ENCODE results near the gene USP4. TPM values are rescaled to one million over a fixed set of nuclear protein-coding genes. Genes with fewer than 3 reads are reported as not detected.

Gene USP4
- total RNA-seq, 2 experiments from 2014 or later = 79.9 to 84.5 TPM

DNA sequence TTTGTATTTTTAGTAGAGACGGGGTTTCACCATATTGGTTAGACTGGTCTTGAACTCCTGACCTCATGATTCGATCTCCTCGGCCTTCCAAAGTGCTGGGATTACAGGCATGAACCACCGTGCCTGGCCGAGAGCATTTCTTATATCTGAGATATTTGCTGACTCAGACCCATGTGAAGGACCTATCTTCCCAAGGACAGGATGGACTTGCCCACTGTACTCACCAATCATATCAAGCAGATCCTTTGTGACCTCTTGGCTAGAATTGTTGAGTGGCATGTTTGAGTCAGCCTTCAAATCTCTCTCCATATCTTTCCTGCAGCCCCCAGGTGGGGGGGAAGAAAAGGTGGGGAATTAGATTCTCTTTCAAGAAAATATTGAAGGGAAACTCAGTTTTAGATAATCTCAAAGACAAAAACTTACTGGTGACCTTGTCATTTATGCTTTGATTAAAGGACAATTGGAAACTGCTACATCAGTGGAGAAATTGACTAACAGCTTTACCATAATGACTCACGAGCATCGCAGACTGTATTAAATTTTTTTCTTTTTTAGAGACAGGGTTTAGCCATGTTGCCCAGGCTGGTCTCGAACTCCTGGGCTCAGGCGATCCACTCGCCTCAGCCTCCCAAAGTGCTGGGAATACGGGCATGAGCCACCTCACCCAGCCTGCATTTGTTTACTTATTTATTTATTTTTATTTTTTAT, 65.9 kb downstream of the USP4 start:
- Mint-ChIP-seq H3K9me3 (ENCODE audit: low read depth) (no peaks in the 10 kb centered on the region), H3K4me1 (peaks cover 20% of the 10 kb centered on the region), H3K36me3 (peaks cover 26% of the 10 kb centered on the region), H3K27ac (no peak overlapping the region), H3K27me3 (no peaks in the 10 kb centered on the region), H3K4me3 (no peak overlapping the region)
- DNase-seq (no peak), ATAC-seq (no peak)
- CTCF ChIA-PET = interaction anchor here (1.7 kb wide), 1 partner anchor 103 kb away, joined by 5 read pairs; the partner anchor contains the start of gene KLHDC8B

GRCh38 chr3:49271047-49271446, 68.8 kb downstream of the USP4 start:
- CTCF ChIA-PET = no interaction called here
- H3K27me3 Mint-ChIP-seq = no peaks in the 10 kb centered on the region
- H3K9me3 Mint-ChIP-seq (ENCODE audit: low read depth) = no peaks in the 10 kb centered on the region
- ATAC-seq (no peak), DNase-seq (no peak)
- no peak overlapping the region for H3K4me3 Mint-ChIP-seq
- no peak overlapping the region for H3K27ac Mint-ChIP-seq
- peaks cover 15% of the 10 kb centered on the region for H3K36me3 Mint-ChIP-seq
- peaks cover 5% of the 10 kb centered on the region for H3K4me1 Mint-ChIP-seq

GRCh38 chr3:49270156-49270500, 69.7 kb downstream of the USP4 start:
- ATAC-seq = no peak
- H3K36me3 Mint-ChIP-seq = peaks cover 12% of the 10 kb centered on the region
- no peak overlapping the region for H3K4me3 Mint-ChIP-seq
- H3K4me1 Mint-ChIP-seq = no peaks in the 10 kb centered on the region
- no peaks in the 10 kb centered on the region for H3K9me3 Mint-ChIP-seq (ENCODE audit: low read depth)
- no peak overlapping the region for H3K27ac Mint-ChIP-seq
- CTCF ChIA-PET = no interaction called here
- no peak for DNase-seq
- no peaks in the 10 kb centered on the region for H3K27me3 Mint-ChIP-seq

GRCh38 chr3:49269443-49270155, 70.3 kb downstream of the USP4 start:
- CTCF ChIA-PET = no interaction called here
- no peak overlapping the region for H3K27ac Mint-ChIP-seq
- no peak overlapping the region for H3K4me3 Mint-ChIP-seq
- no peaks in the 10 kb centered on the region for H3K9me3 Mint-ChIP-seq (ENCODE audit: low read depth)
- H3K36me3 Mint-ChIP-seq = peaks cover 12% of the 10 kb centered on the region
- ATAC-seq (no peak), DNase-seq (no peak)
- no peaks in the 10 kb centered on the region for H3K27me3 Mint-ChIP-seq
- no peaks in the 10 kb centered on the region for H3K4me1 Mint-ChIP-seq

GRCh38 chr3:49266410-49267095, 73.3 kb downstream of the USP4 start:
- DNase-seq (no peak), ATAC-seq (no peak)
- H3K4me3 Mint-ChIP-seq = no peak overlapping the region
- peaks cover 8% of the 10 kb centered on the region for H3K36me3 Mint-ChIP-seq
- H3K9me3 Mint-ChIP-seq (ENCODE audit: low read depth) = no peaks in the 10 kb centered on the region
- H3K4me1 Mint-ChIP-seq = no peaks in the 10 kb centered on the region
- CTCF ChIA-PET = interaction anchor here (0.6 kb wide), 1 partner anchor 494 kb away, joined by 4 read pairs; no protein-coding TSS in a partner anchor
- no peaks in the 10 kb centered on the region for H3K27me3 Mint-ChIP-seq
- no peak overlapping the region for H3K27ac Mint-ChIP-seq

DNA sequence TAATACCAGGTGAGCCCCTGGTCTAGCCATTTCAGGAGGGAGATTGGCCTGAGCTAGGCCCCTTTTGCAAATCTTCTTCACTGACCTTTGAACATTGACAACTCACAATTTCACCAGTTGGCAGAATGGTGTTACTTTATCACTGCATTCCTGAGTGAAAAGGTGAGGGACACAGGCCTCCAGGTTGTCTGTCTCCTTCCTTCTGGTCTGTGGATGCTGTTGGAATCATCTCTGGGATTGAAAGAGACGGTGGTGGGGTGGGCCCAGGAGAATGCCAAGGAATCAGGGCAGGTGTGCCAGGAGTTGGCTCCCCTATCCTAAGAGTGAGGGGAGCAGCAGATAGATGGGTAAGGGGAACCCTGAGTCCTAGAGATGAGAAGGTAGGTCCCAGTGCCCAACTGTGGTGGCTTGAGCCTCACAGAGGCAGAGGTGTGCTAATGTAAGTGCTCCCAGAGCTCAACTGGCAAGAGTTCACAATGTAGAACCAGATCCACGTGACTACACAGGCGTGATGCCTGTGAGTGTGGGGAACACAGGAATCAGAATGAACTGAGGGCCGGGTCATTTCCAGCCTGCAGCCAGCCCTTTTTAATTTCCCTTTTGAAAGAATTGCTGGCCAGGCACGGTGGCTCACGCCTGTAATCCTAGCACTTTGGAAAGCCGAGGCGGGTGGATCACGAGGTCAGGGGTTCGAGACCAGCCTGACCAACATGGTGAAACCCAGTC, 74.0 kb downstream of the USP4 start:
- H3K36me3 Mint-ChIP-seq = peaks cover 7% of the 10 kb centered on the region
- H3K4me1 Mint-ChIP-seq = no peaks in the 10 kb centered on the region
- H3K27ac Mint-ChIP-seq = no peak overlapping the region
- no peaks in the 10 kb centered on the region for H3K27me3 Mint-ChIP-seq
- CTCF ChIA-PET = no interaction called here
- H3K9me3 Mint-ChIP-seq (ENCODE audit: low read depth) = no peaks in the 10 kb centered on the region
- ATAC-seq = no peak
- DNase-seq = no peak
- H3K4me3 Mint-ChIP-seq = no peak overlapping the region

GRCh38 chr3:49263159-49263889, 76.5 kb downstream of the USP4 start:
- CTCF ChIA-PET = no interaction called here
- no peaks in the 10 kb centered on the region for H3K4me1 Mint-ChIP-seq
- no peaks in the 10 kb centered on the region for H3K36me3 Mint-ChIP-seq
- no peak overlapping the region for H3K4me3 Mint-ChIP-seq
- DNase-seq (no peak), ATAC-seq (no peak)
- H3K27ac Mint-ChIP-seq = no peak overlapping the region
- H3K27me3 Mint-ChIP-seq = no peaks in the 10 kb centered on the region
- no peaks in the 10 kb centered on the region for H3K9me3 Mint-ChIP-seq (ENCODE audit: low read depth)

GRCh38 chr3:49260806-49261324, 79.0 kb downstream of the USP4 start:
- H3K27me3 Mint-ChIP-seq = no peaks in the 10 kb centered on the region
- no peaks in the 10 kb centered on the region for H3K9me3 Mint-ChIP-seq (ENCODE audit: low read depth)
- CTCF ChIA-PET = no interaction called here
- no peaks in the 10 kb centered on the region for H3K4me1 Mint-ChIP-seq
- H3K27ac Mint-ChIP-seq = no peak overlapping the region
- H3K36me3 Mint-ChIP-seq = no peaks in the 10 kb centered on the region
- no peak for DNase-seq
- ATAC-seq = no peak
- no peak overlapping the region for H3K4me3 Mint-ChIP-seq

DNA sequence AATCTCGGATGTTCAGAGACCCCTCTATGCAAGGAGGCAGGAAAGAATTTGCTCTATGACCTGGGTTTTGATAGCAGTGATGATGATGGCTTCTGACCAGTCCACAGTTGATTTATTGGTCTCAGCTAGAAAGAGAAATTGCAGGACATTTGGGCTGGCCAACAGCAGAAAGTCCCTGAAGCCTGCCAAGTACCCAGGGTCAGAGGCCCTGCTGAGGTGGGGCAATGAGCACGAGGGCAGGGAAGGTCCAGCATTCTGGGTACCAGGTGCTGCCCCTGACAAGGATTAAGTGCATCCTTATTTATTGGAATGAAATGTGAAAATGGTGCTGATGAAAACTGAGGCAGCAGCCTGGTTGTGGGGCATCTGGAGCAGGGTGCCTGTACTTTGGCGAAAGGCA, 82.7 kb downstream of the USP4 start:
- DNase-seq (no peak), ATAC-seq (no peak)
- no peaks in the 10 kb centered on the region for H3K9me3 Mint-ChIP-seq (ENCODE audit: low read depth)
- H3K27me3 Mint-ChIP-seq = no peaks in the 10 kb centered on the region
- H3K36me3 Mint-ChIP-seq = no peaks in the 10 kb centered on the region
- H3K4me3 Mint-ChIP-seq = no peak overlapping the region
- peaks cover 3% of the 10 kb centered on the region for H3K4me1 Mint-ChIP-seq
- CTCF ChIA-PET = no interaction called here
- no peak overlapping the region for H3K27ac Mint-ChIP-seq

GRCh38 chr3:49255718-49256511, 83.9 kb downstream of the USP4 start:
- H3K27me3 Mint-ChIP-seq = no peaks in the 10 kb centered on the region
- no peak overlapping the region for H3K27ac Mint-ChIP-seq
- H3K9me3 Mint-ChIP-seq (ENCODE audit: low read depth) = no peaks in the 10 kb centered on the region
- peaks cover 3% of the 10 kb centered on the region for H3K4me1 Mint-ChIP-seq
- CTCF ChIA-PET = interaction anchor here (1.0 kb wide), 1 partner anchor 193 kb away, joined by 5 read pairs; no protein-coding TSS in a partner anchor
- no peaks in the 10 kb centered on the region for H3K36me3 Mint-ChIP-seq
- DNase-seq (no peak), ATAC-seq (no peak)
- no peak overlapping the region for H3K4me3 Mint-ChIP-seq

- no peaks in the 10 kb centered on the region for H3K9me3 Mint-ChIP-seq (ENCODE audit: low read depth)
- no peaks in the 10 kb centered on the region for H3K36me3 Mint-ChIP-seq
- DNase-seq = no peak
- H3K27ac Mint-ChIP-seq = no peak overlapping the region
- peaks cover 3% of the 10 kb centered on the region for H3K4me1 Mint-ChIP-seq
- CTCF ChIA-PET = interaction anchor here (1.0 kb wide), 1 partner anchor 194 kb away, joined by 5 read pairs; no protein-coding TSS in a partner anchor
- H3K27me3 Mint-ChIP-seq = peaks cover 4% of the 10 kb centered on the region
- H3K4me3 Mint-ChIP-seq = no peak overlapping the region
- no peak for ATAC-seq
These were observed 84.7 kb downstream of the USP4 start for GRCh38 chr3:49255112-49255511.

DNA sequence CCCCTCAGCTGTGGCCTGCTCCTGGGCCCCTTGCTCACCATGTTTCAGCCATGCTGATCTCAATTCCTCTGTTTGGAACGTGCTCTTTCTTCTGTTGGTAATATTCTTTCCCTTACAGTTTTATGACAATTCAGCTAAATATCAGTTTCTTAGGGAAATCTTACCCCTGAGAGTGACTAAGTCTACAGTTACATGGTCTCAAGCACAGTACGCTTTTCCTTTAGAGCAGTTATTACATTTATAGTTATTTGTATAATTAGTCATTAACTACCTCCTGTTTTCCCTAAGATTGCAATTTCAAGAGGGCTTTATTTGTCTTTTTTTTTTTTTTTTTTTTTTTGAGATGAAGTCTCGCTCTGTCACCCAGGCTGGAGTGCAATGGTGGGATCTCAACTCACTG, 86.3 kb downstream of the USP4 start:
- ATAC-seq = no peak
- Mint-ChIP-seq H3K4me3 (no peak overlapping the region), H3K36me3 (no peaks in the 10 kb centered on the region), H3K27ac (no peak overlapping the region), H3K4me1 (peaks cover 3% of the 10 kb centered on the region), H3K27me3 (peaks cover 7% of the 10 kb centered on the region), H3K9me3 (ENCODE audit: low read depth) (no peaks in the 10 kb centered on the region)
- no peak for DNase-seq
- CTCF ChIA-PET = interaction anchor here (0.6 to 1.1 kb wide), 2 partner anchors 82 to 192 kb away, joined by 3 read pairs; partner anchors contain the start of gene KLHDC8B
